B cell (primary cell): ENCODE measurements around the gene NCAPG.

Experiments used
- EZH2 ChIP-seq: IDR thresholded peaks from 2 replicates; pipeline ENCODE4 v1.6.1; 2012; ENCODE audit warnings: borderline replicate concordance, low read depth, mild to moderate bottlenecking, moderate library complexity, low read length; ENCODE audit not compliant: insufficient read depth, poor library complexity, severe bottlenecking
- TF ChIP-seq, protein P1 (sequence below): fragments of 200-600 bp; IDR thresholded peaks from one replicate; pipeline ENCODE4 v1.8.0; 2022; ENCODE audit warnings: antibody characterized with exemption, mild to moderate bottlenecking

DNA sequence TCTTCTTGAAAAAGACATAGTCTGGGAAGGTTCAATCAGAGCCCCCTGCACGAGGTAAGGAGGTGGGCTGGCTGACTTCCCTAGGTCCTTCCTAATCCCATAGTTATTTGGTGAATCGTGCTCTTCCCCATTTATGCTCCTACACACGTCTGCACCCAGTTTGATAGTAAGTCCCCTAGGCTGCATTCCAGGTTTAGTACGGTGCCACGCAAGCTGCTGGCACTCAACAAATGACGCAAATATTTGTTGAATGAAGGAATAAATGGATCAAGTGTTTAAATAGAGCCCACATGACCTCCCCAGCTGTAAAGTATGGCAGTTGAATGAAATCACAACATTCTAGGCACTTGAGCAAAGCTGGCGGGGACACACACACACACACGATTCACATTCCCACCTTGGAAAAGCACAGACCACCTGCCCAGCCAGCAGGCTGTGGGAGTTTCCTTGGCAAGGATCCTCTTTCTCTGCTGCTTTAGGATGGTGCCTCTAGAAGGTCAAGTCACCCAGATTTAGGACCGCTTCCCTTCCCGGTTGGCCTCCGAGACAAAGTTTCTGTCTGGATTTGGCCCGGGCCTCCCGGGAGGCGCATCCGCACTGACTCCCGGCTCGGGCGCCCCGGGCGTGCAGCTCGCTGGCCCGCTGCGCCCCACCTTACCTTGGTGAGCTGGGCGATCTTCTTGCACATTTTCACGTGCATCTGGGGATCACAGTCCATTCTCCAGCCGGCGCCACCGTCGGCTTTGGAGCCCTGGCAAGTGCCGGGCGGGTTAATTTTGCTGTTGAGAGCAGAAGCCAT lies 30.1 kb upstream of the NCAPG start:
- TF ChIP-seq, protein P1, sequence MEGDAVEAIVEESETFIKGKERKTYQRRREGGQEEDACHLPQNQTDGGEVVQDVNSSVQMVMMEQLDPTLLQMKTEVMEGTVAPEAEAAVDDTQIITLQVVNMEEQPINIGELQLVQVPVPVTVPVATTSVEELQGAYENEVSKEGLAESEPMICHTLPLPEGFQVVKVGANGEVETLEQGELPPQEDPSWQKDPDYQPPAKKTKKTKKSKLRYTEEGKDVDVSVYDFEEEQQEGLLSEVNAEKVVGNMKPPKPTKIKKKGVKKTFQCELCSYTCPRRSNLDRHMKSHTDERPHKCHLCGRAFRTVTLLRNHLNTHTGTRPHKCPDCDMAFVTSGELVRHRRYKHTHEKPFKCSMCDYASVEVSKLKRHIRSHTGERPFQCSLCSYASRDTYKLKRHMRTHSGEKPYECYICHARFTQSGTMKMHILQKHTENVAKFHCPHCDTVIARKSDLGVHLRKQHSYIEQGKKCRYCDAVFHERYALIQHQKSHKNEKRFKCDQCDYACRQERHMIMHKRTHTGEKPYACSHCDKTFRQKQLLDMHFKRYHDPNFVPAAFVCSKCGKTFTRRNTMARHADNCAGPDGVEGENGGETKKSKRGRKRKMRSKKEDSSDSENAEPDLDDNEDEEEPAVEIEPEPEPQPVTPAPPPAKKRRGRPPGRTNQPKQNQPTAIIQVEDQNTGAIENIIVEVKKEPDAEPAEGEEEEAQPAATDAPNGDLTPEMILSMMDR = no peak
- no peak for TF ChIP-seq EZH2
